HG03342 (cell line): ENCODE results near the gene CYB5A.

ENCODE experiments used
- ATAC-seq: cut with Tn5 transposase; IDR thresholded peaks from one replicate; pipeline ENCODE4 v1.9.1; 2021; ENCODE audit warnings: mild to moderate bottlenecking, moderate library complexity; ENCODE audit not compliant: unreplicated experiment

Gene CYB5A

DNA sequence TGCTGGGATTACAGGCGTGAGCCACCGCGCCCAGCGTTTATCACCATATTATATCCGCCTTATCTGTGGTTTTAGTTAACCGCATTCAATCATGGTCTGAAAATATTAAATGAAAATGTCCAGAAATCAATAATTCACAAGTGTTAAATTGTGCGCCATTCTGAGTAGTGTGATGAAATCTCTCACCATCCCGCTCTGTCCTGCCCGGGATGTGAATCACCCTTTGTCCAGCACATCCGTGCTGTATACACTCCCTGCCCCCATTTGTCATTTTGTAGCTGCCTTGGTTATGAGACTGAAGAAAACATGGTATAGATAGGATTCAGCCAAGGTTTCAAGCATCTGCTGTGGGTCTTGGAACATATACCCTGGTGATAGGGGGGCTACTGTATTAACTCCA lies 72.7 kb downstream of the CYB5A start:
- no peak for ATAC-seq

DNA sequence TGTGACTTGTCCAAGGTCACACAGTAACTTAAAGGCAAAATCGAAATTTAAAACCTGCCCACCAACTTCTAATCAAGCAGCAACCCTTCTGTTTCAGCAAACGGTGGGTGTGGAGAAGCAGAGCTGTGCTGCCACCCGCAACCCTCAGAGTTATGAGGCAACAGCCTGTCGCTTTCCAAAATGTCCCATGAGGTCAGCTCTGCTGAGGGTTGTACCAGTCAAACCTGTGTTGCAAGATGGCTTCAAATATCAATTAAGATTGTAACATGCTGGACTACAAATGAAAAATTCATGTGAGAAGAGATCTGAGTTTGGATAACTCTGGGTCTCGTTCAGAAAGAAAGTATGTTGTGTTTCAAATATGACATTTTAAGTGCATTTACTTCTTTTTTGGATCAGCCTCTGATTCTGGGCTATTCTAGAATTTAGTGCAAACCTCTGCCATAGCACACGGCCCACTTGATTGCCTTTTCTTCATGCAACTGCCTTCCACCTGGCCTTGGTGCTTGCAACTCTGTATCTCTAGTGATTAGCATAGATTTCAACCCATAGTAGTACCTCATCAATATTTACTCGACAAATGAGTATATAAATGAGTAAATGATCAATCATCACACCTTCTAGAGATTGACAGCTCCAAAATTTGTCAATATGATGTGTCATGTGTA lies 74.2 kb downstream of the CYB5A start:
- ATAC-seq: no peak

DNA sequence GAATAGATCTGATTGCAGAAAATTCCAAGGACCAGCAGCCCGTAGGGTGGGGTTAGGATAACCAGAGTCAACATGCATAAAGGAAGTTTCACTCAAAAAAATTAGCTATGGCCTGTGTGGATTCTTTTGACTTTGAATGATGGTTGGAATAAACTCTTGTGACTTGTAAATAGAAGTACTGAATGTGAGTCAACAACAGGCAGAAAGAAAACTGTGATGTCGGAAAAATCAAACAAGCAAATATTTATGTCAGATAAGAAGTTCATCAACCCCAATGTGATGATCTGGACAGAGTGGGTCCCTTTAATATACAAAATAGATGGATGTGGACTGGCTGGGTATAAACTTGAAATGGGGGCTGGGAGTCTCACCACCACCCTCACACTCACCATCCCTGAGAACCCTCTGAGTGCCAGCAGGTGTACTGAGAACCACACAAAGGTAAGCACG lies 75.1 kb downstream of the CYB5A start:
- no peak for ATAC-seq

DNA sequence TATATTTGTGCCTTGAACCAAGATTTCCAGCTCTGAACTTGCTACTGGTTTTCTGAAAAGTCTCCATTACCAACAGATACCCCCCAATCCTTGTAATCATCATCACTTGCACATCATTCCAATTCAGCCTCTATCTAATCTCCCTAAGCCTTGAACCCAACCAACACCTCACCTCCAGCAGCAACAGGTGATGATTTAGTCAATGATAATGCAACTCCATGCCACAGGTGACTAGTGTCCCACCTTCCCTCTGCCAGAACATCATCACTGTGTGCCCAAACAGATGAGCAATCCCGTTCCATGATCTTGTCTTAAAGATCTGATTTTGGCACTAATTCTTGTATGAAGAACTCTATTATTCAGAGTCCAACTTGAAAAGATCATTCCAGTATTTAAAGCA lies 75.9 kb downstream of the CYB5A start:
- ATAC-seq: no peak

DNA sequence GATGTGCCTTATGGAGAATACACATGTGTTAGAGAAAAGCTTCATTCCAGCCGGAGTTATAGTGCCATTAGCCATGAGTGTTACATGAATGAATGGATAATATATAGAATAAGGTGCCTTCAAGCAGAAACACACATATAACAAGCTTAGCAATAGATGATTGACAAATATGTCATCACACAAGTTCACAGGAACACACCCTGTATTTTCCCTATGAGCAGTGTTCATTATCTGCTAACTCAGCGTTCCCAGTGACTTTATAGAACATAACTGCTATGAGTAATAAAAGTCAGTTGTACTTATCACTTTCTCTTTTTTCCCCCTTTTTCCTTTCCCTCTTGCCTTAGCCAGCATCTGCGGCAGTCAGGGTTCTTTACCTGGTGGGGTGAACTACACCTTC lies 78.3 kb downstream of the CYB5A start:
- no peak for ATAC-seq

DNA sequence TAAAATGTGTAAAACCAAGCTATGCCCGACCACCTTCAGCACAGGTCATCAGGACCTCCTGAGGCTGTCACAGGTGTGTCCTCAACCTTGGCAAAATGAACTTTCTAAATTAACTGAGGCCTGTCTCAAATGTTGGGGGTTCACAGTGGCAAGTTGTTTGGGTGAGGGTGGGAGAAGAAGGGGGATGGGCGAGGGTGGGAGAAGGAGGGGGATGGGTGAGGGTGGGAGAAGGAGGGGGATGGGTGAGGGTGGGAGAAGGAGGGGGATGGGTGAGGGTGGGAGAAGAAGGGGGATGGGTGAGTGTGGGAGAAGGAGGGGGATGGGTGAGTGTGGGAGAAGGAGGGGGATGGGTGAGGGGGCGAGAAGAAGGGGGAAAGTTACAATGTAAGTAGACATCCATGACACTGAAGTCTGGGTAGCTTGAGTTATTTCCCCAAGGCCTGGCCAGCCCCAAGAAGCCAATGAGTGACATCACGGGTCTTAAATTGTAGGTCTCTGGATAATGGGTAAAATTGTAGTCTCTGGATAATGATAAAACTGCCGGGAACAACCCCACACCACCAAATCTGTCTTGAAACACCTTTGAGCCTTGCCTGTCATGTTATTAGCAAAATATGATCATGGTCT lies 87.1 kb downstream of the CYB5A start:
- no peak for ATAC-seq

DNA sequence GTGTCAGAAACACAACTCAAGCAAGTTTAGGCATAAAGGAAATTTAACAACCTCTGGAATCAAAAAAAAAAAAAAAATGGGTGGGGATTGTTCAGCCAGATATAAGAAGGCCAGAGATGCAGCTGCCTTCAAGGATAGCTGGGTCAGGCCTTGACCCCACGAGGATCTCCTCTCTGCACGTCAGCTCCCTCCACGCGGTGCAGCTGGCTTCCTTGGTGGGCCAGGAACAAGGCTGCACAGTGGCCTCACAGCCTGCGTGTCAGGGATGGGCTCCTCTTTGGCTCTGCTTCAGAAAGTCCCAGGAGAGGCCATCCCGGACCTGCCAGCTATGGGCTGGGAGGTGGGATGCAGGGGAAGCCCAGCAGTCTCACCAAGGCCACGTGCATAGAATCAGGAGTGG lies 88.0 kb downstream of the CYB5A start:
- ATAC-seq: no peak
